ENCODE results near the gene PON2. TPM values are rescaled to one million over a fixed set of nuclear protein-coding genes. Genes with fewer than 3 reads are reported as not detected.

Gene PON2
- polyA plus RNA-seq (2011; rRNA removed), result 51.5 and 95.5 TPM in 2 replicates
- 11.6 and 12.7 TPM in 2 replicates for polyA minus RNA-seq (2011; rRNA and poly(A)+ RNA removed)

- CTCF ChIA-PET, result interaction anchor here (0.6 to 1.5 kb wide), 4 partner anchors 9 to 1212 kb away, joined by 3 to 4 read pairs (median 4); no protein-coding TSS in a partner anchor
- Histone ChIP-seq H3K27me3 (ENCODE audit: control insufficient read depth, insufficient read depth, low read length) (no peaks in the 10 kb centered on the region), H3K4me3 (ENCODE audit: low read depth, low read length) (peak within 1 kb of the TSS; percentile 64), H3K36me3 (ENCODE audit: control insufficient read depth, insufficient read depth, low read length) (peaks cover 3% of the 10 kb centered on the region; the same call in 1 of the 2 replicates)
- no peak for DNase-seq (ENCODE audit: low read depth)
- POLR2A ChIA-PET, result interaction anchor here (0.6 kb wide), 1 partner anchor 1342 kb away, joined by 3 read pairs; no protein-coding TSS in a partner anchor
- TF ChIP-seq CTCF (IDR thresholded peaks at IDR 0.05; ENCODE audit: insufficient read depth, low read depth, low read length), result no peak
Measured at GRCh38 chr7:95434557-95435421, at the start of gene PON2. PON2 (minus strand) TSS chr7:95435028; CDS start chr7:95434951, 77 bp downstream.

GRCh38 chr7:95482424-95482823, 47.6 kb upstream of the PON2 start:
- DNase-seq (ENCODE audit: low read depth), result no peak
- no peaks in the 10 kb centered on the region for H3K36me3 ChIP-seq (ENCODE audit: control insufficient read depth, insufficient read depth, low read length)
- no peak for TF ChIP-seq CTCF (IDR thresholded peaks at IDR 0.05; ENCODE audit: insufficient read depth, low read depth, low read length)
- no peaks in the 10 kb centered on the region; the same call in 1 of the 2 replicates for H3K27me3 ChIP-seq (ENCODE audit: control insufficient read depth, insufficient read depth, low read length)
- ChIA-PET POLR2A (no interaction called here), CTCF (interaction anchor here (0.5 to 1.7 kb wide), 5 partner anchors 8 to 205 kb away, joined by 4 to 7 read pairs (median 5); no protein-coding TSS in a partner anchor)
- H3K4me3 ChIP-seq (ENCODE audit: low read depth, low read length), result no peak overlapping the region

DNA sequence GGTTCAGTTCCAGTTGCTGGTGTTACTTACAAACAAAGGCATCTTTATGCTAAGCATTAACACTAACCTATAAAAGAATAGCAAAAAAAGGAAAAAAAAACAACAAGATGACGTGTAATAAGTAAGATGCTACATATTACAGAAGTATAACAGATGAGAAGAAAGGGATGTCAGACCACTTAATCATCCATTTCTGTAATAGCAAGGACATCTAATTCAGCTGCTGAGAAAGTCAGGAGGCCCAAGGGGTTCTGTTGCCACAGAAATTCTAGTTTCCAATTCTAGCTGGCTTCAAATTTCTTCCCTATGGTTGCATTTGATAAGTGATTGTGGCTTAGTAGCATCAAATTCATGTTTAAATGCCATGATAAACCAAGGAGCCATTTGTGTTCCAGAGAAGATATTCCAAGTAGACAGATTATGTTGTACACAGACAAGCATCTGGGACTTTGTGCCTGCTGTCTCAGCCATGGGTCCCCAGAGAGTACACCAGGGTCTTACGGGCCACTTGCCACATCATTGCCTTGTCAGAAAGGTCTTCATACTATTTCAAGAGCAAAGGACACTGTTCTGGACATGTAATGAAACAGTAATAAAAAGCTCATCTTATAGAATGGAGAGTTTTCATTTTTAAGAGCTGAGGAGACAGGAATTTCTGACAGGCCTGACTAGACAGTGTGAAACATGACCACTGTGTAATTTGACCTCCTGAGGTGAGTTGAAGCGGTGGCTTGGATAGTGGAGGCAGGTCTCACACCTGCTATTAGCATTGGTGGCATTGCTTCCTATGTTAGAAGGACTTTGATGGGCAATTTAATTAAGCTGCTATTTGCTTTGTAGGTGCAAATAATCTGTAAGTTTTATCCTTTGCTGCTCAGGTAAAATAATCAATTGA, 46.7 kb upstream of the PON2 start:
- Histone ChIP-seq H3K36me3 (ENCODE audit: control insufficient read depth, insufficient read depth, low read length) (no peaks in the 10 kb centered on the region), H3K4me3 (ENCODE audit: low read depth, low read length) (no peak overlapping the region), H3K27me3 (ENCODE audit: control insufficient read depth, insufficient read depth, low read length) (no peaks in the 10 kb centered on the region; the same call in 1 of the 2 replicates)
- ChIA-PET CTCF (interaction anchor here (0.7 to 1.9 kb wide), 6 partner anchors 9 to 1032 kb away, joined by 3 to 7 read pairs (median 5); no protein-coding TSS in a partner anchor), POLR2A (no interaction called here)
- TF ChIP-seq CTCF (IDR thresholded peaks at IDR 0.05; ENCODE audit: insufficient read depth, low read depth, low read length), result no peak
- DNase-seq (ENCODE audit: low read depth), result no peak

DNA sequence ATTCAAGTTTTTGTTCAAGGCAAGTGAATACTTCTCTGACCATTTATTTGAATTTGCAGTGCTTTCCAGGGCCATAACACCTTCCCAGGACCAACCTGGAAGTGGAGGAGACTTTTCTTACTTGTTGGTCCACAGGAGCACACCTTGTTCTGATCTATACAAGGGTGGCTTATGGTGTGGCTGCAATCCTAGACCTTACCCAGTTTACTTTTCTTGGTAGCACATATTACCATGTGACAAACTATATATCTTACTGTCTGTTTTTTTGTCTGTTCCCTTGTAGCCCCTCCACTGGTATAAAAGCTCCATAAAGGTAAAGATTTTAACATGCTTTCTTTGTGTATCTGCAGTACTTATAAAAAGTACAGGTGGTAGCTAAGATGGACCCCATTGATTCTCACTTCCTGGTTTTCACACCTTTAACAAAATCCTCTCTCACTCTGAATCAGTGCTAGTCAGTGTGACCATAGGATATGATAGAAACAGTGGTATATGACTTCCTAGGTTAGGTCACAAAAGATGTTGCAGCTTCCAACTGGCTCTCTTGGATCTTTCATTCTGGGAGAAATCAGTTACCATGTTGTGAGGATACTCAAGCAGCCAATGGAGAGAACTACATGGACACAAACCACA, 45.3 kb upstream of the PON2 start:
- POLR2A ChIA-PET, result no interaction called here
- CTCF ChIA-PET, result interaction anchor here (0.8 to 1.9 kb wide), 4 partner anchors 9 to 207 kb away, joined by 3 to 7 read pairs (median 4); no protein-coding TSS in a partner anchor

More for the DNA sequence above, 45.3 kb upstream of the PON2 start:
- Histone ChIP-seq H3K27me3 (ENCODE audit: control insufficient read depth, insufficient read depth, low read length) (peaks cover 2% of the 10 kb centered on the region), H3K4me3 (ENCODE audit: low read depth, low read length) (no peak overlapping the region), H3K36me3 (ENCODE audit: control insufficient read depth, insufficient read depth, low read length) (no peaks in the 10 kb centered on the region)
- DNase-seq (ENCODE audit: low read depth), result no peak
- no peak for TF ChIP-seq CTCF (IDR thresholded peaks at IDR 0.05; ENCODE audit: insufficient read depth, low read depth, low read length)

All from BJ (cell line).